Measurements from ENCODE around the gene NEK3.
"Not testable (repeated sequence)": the region's sequence is repeated elsewhere in the genome, so short reads cannot be mapped to it uniquely, and the experiment has no call there.

Gene NEK3

DNA sequence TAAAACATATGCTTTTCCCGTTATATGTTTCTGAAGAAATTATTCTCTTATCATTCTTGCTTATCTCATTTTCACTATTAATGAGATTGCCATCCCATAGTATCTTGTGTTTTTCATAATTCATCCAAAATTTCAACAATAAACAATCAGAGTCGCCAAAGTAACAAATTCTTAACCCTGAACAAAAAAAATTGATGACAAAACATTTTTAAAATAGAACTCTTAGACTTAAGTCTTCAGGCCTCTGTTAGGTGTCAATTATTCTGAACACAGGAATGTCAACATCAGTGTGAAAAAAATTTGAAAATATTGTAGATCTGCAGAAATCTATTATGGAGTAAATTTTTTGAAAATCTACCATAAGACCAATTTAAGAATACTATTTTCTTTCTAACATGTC lies 67.9 kb downstream of the NEK3 start:
- DNase-seq, result no peak
- Histone ChIP-seq H3K9me3 (ENCODE audit: control extremely low read depth in 1 of 5, control insufficient read depth in 4 of 5, insufficient read depth in 2 of 5, low read depth in 1 of 5, low read length in 4 of 5) (peaks cover 0 to 2% (median 0%) of the 10 kb centered on the region in 5 experiments), H3K4me3 (ENCODE audit: control insufficient read depth in 1 of 7, extremely low read depth in 1 of 7, insufficient read depth in 4 of 7, low read depth in 2 of 7, low read length in 6 of 7) (no peak overlapping the region), H3K27me3 (replicated peaks in 2 of 5; ENCODE audit: control insufficient read depth in 4 of 5, insufficient read depth in 5 of 5, low read length in 4 of 5) (no peaks in the 10 kb centered on the region), H3K36me3 (ENCODE audit: control insufficient read depth in 4 of 4, insufficient read depth in 4 of 4, low read length in 3 of 4) (no peaks in the 10 kb centered on the region), H3K4me1 (ENCODE audit: control extremely low read depth in 1 of 4, control insufficient read depth in 4 of 4, insufficient read depth in 4 of 4, low read length in 3 of 4) (no peaks in the 10 kb centered on the region), H3K27ac (ENCODE audit: insufficient read depth in 1 of 2, low read depth in 1 of 2, low read length in 2 of 2, poor library complexity in 1 of 2, severe bottlenecking in 2 of 2) (no peak overlapping the region)
- ChIA-PET CTCF (no interaction called here), POLR2A (no interaction called here)
- 100% methylated on average over 1 of the region's 2 CpGs for WGBS (ENCODE audit: insufficient coverage)

GRCh38 chr13:52085421-52085820 lies 74.0 kb downstream of the NEK3 start:
- no peaks in the 10 kb centered on the region for H3K9me3 ChIP-seq (ENCODE audit: control extremely low read depth in 1 of 5, control insufficient read depth in 4 of 5, insufficient read depth in 2 of 5, low read depth in 1 of 5, low read length in 4 of 5)
- POLR2A ChIA-PET, result no interaction called here
- 88% methylated on average over 1 of the region's 2 CpGs for WGBS (ENCODE audit: insufficient coverage)
- H3K4me1 ChIP-seq (ENCODE audit: control extremely low read depth in 1 of 4, control insufficient read depth in 4 of 4, insufficient read depth in 4 of 4, low read length in 3 of 4), result no peaks in the 10 kb centered on the region
- no peaks in the 10 kb centered on the region for H3K27me3 ChIP-seq (replicated peaks in 2 of 5; ENCODE audit: control insufficient read depth in 4 of 5, insufficient read depth in 5 of 5, low read length in 4 of 5)
- no peak overlapping the region for H3K27ac ChIP-seq (ENCODE audit: insufficient read depth in 1 of 2, low read depth in 1 of 2, low read length in 2 of 2, poor library complexity in 1 of 2, severe bottlenecking in 2 of 2)
- no peak for DNase-seq
- H3K4me3 ChIP-seq (ENCODE audit: control insufficient read depth in 1 of 7, extremely low read depth in 1 of 7, insufficient read depth in 4 of 7, low read depth in 2 of 7, low read length in 6 of 7), result no peak overlapping the region
- CTCF ChIA-PET, result no interaction called here
- H3K36me3 ChIP-seq (ENCODE audit: control insufficient read depth in 4 of 4, insufficient read depth in 4 of 4, low read length in 3 of 4), result no peaks in the 10 kb centered on the region

GRCh38 chr13:52084981-52085380 lies 74.4 kb downstream of the NEK3 start:
- WGBS (ENCODE audit: insufficient coverage), result no CpG with 5 or more reads among the region's 3 CpGs
- H3K27ac ChIP-seq (ENCODE audit: insufficient read depth in 1 of 2, low read depth in 1 of 2, low read length in 2 of 2, poor library complexity in 1 of 2, severe bottlenecking in 2 of 2); POLR2A ChIA-PET; H3K9me3 ChIP-seq (ENCODE audit: control extremely low read depth in 1 of 5, control insufficient read depth in 4 of 5, insufficient read depth in 2 of 5, low read depth in 1 of 5, low read length in 4 of 5); H3K27me3 ChIP-seq (replicated peaks in 2 of 5; ENCODE audit: control insufficient read depth in 4 of 5, insufficient read depth in 5 of 5, low read length in 4 of 5); H3K4me1 ChIP-seq (ENCODE audit: control extremely low read depth in 1 of 4, control insufficient read depth in 4 of 4, insufficient read depth in 4 of 4, low read length in 3 of 4); DNase-seq; H3K36me3 ChIP-seq (ENCODE audit: control insufficient read depth in 4 of 4, insufficient read depth in 4 of 4, low read length in 3 of 4); H3K4me3 ChIP-seq (ENCODE audit: control insufficient read depth in 1 of 7, extremely low read depth in 1 of 7, insufficient read depth in 4 of 7, low read depth in 2 of 7, low read length in 6 of 7): not testable (repeated sequence)
- CTCF ChIA-PET, result interaction anchor here (1.0 kb wide), 1 partner anchor 126 kb away, joined by 3 read pairs; no protein-coding TSS in a partner anchor
